HEK293 (cell line): ENCODE data around the gene UGT1A6.

Source experiments
- CTCF ChIA-PET: fragments of 350-600 bp; formaldehyde crosslinking; extraction: SDS; loops from one replicate; lab custom pipeline; 2021; ENCODE audit warnings: antibody characterized with exemption; lab: Yijun Ruan, JAX
- POLR2A ChIA-PET: fragments of 300-600 bp; formaldehyde crosslinking; extraction: SDS; loops from one replicate; lab custom pipeline; 2020; ENCODE audit warnings: antibody characterized with exemption, inconsistent platforms; lab: Yijun Ruan, JAX
- H3K27ac ChIP-seq: fragments of 200-500 bp; sonication (Bioruptor generic); 2 replicates; pipeline ENCODE4 v1.5.1; 2014; ENCODE audit warnings: low read depth, low read length, control low read depth, inconsistent platforms; ENCODE audit errors: extremely low read depth
- H3K36me3 ChIP-seq, 2 experiments: fragments of 200-500 bp in 1 of 2; sonication (Bioruptor generic) in 1 of 2; 1 replicate in 1 of 2; 2 replicates in 1 of 2; pipeline ENCODE4 v1.5.1; 2014 to 2017; ENCODE audit warnings: inconsistent platforms in 2 of 2, low read length in 2 of 2; ENCODE audit not compliant: control insufficient read depth in 2 of 2, insufficient read depth in 1 of 2
- H3K4me1 ChIP-seq: fragments of 200-500 bp; sonication (Bioruptor generic); 2 replicates; pipeline ENCODE4 v1.5.1; 2014; ENCODE audit warnings: mild to moderate bottlenecking, low read length, inconsistent platforms; ENCODE audit not compliant: control insufficient read depth, insufficient read depth
- H3K4me3 ChIP-seq: 2 replicates; pipeline ENCODE4 v1.5.1; 2011; ENCODE audit warnings: low read depth, mild to moderate bottlenecking, control low read depth, low read length, moderate library complexity
- H3K9me3 ChIP-seq: fragments of 200-500 bp; sonication (Bioruptor generic); 2 replicates; pipeline ENCODE4 v1.5.1; 2014; ENCODE audit warnings: low read depth, low read length, inconsistent platforms; ENCODE audit not compliant: control insufficient read depth, insufficient read depth
- GLIS2 ChIP-seq: fragments of 450-650 bp; formaldehyde crosslinking; IDR thresholded peaks from 2 replicates; pipeline ENCODE4 v1.5.1; 2016; ENCODE audit warnings: missing biosample characterization, missing genetic modification characterization
- HIC1 ChIP-seq: fragments of 450-650 bp; formaldehyde crosslinking; IDR thresholded peaks from 2 replicates; pipeline ENCODE4 v1.5.1; 2016; ENCODE audit warnings: missing biosample characterization, missing genetic modification characterization
- IKZF3 ChIP-seq: fragments of 450-650 bp; IDR thresholded peaks from 2 replicates; pipeline ENCODE4 v1.5.0; 2018; ENCODE audit warnings: missing biosample characterization, mild to moderate bottlenecking, missing genetic modification characterization, moderate library complexity
- INSM2 ChIP-seq: fragments of 450-650 bp; formaldehyde crosslinking; IDR thresholded peaks from 2 replicates; pipeline ENCODE4 v1.5.1; 2016; ENCODE audit warnings: missing biosample characterization, missing genetic modification characterization
- KLF10 ChIP-seq: fragments of 450-650 bp; IDR thresholded peaks from 2 replicates; pipeline ENCODE4 v1.5.1; 2018; ENCODE audit warnings: missing biosample characterization, mild to moderate bottlenecking, missing genetic modification characterization
- KLF16 ChIP-seq: fragments of 450-650 bp; formaldehyde crosslinking; IDR thresholded peaks from 2 replicates; pipeline ENCODE4 v1.5.1; 2017; ENCODE audit warnings: missing biosample characterization, missing genetic modification characterization
- TSHZ1 ChIP-seq: fragments of 450-650 bp; formaldehyde crosslinking; IDR thresholded peaks from 2 replicates; pipeline ENCODE4 v1.5.1; 2016; ENCODE audit warnings: missing biosample characterization, missing genetic modification characterization, borderline replicate concordance
- ZBTB48 ChIP-seq: fragments of 450-650 bp; formaldehyde crosslinking; IDR thresholded peaks from 2 replicates; pipeline ENCODE4 v1.5.1; 2016; ENCODE audit warnings: missing biosample characterization, missing genetic modification characterization
- ZEB2 ChIP-seq: fragments of 450-650 bp; formaldehyde crosslinking; IDR thresholded peaks from 2 replicates; pipeline ENCODE4 v1.5.1; 2016; ENCODE audit warnings: missing biosample characterization, missing genetic modification characterization
- ZNF121 ChIP-seq: fragments of 450-650 bp; formaldehyde crosslinking; IDR thresholded peaks from 2 replicates; pipeline ENCODE4 v1.5.1; 2016; ENCODE audit warnings: missing biosample characterization, missing genetic modification characterization
- ZNF223 ChIP-seq: fragments of 450-650 bp; formaldehyde crosslinking; IDR thresholded peaks from 2 replicates; pipeline ENCODE4 v1.5.1; 2016; ENCODE audit warnings: missing biosample characterization, missing genetic modification characterization
- ZNF23 ChIP-seq: fragments of 450-650 bp; formaldehyde crosslinking; IDR thresholded peaks from 2 replicates; pipeline ENCODE4 v1.5.1; 2016; ENCODE audit warnings: missing biosample characterization, missing genetic modification characterization, borderline replicate concordance
- ZNF37A ChIP-seq: fragments of 450-650 bp; IDR thresholded peaks from 2 replicates; pipeline ENCODE4 v1.5.1; 2018; ENCODE audit warnings: missing biosample characterization, missing genetic modification characterization
- ZNF747 ChIP-seq: fragments of 450-650 bp; formaldehyde crosslinking; IDR thresholded peaks from 2 replicates; pipeline ENCODE4 v1.5.1; 2016; ENCODE audit warnings: missing biosample characterization, missing genetic modification characterization
- ZNF777 ChIP-seq: fragments of 450-650 bp; formaldehyde crosslinking; IDR thresholded peaks from 2 replicates; pipeline ENCODE4 v1.5.1; 2017; ENCODE audit warnings: missing biosample characterization, missing genetic modification characterization, borderline replicate concordance
- ZXDB ChIP-seq: fragments of 450-650 bp; formaldehyde crosslinking; IDR thresholded peaks from 2 replicates; pipeline ENCODE4 v1.5.1; 2016; ENCODE audit warnings: missing biosample characterization, missing genetic modification characterization
- TF ChIP-seq, protein P1 (sequence below): fragments of 450-650 bp; formaldehyde crosslinking; IDR thresholded peaks from 2 replicates; pipeline ENCODE4 v1.5.1; 2016; ENCODE audit warnings: missing biosample characterization, missing genetic modification characterization
- TF ChIP-seq, protein P2 (sequence below): sonication (generic); formaldehyde crosslinking; IDR thresholded peaks from 2 replicates; pipeline ENCODE4 v1.8.1; 2022; ENCODE audit warnings: mild to moderate bottlenecking, moderate library complexity, missing genetic modification reagents
- TF ChIP-seq, protein P3 (sequence below): fragments of 450-650 bp; formaldehyde crosslinking; IDR thresholded peaks from 2 replicates; pipeline ENCODE4 v1.5.1; 2017; ENCODE audit warnings: missing biosample characterization, mild to moderate bottlenecking, missing genetic modification characterization, moderate library complexity

Gene UGT1A6

DNA sequence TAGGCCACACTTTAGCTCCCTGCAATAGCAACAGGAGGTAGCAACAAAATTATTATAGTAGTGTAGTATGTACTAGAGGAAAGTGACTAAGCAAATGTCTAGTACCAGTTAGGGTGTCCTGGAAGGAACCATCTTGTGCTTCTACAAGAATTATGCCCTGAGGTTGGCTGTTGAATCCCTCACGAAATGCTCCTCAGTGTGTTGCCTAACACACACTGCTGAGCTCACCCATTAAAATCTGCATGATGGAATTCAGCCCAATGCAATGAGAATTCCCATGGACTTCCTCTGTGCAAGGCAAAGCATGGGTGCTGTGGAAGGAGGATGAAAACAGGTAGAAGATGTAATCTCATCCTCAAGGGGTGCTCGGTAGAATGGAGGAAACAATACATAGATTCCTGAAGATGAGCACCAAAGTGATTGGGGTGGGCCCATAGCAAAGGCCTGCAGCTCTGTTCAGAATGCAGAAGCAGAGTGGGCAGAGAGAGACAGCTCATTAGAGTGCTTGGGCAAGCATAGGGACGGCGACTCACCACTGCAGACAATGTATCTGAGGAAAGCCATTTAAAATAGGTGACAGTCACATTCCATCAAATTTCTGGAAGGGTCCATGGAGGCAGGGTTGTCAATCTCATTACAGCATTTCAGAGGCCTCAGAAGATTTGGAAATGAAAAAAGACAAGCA is 12.2 kb upstream of the UGT1A6 start:
- no peak overlapping the region for H3K27ac ChIP-seq
- CTCF ChIA-PET, result no interaction called here
- no peak overlapping the region for H3K4me3 ChIP-seq
- H3K4me1 ChIP-seq, result no peaks in the 10 kb centered on the region
- no peaks in the 10 kb centered on the region for H3K9me3 ChIP-seq
- H3K36me3 ChIP-seq, result no peaks in the 10 kb centered on the region
- TF ChIP-seq KLF10 (tag by site-specific recombination) (no peak), ZXDB (tag by site-specific recombination) (no peak), ZNF747 (tag by site-specific recombination) (no peak)
- TF ChIP-seq, protein P1, sequence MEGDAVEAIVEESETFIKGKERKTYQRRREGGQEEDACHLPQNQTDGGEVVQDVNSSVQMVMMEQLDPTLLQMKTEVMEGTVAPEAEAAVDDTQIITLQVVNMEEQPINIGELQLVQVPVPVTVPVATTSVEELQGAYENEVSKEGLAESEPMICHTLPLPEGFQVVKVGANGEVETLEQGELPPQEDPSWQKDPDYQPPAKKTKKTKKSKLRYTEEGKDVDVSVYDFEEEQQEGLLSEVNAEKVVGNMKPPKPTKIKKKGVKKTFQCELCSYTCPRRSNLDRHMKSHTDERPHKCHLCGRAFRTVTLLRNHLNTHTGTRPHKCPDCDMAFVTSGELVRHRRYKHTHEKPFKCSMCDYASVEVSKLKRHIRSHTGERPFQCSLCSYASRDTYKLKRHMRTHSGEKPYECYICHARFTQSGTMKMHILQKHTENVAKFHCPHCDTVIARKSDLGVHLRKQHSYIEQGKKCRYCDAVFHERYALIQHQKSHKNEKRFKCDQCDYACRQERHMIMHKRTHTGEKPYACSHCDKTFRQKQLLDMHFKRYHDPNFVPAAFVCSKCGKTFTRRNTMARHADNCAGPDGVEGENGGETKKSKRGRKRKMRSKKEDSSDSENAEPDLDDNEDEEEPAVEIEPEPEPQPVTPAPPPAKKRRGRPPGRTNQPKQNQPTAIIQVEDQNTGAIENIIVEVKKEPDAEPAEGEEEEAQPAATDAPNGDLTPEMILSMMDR (tag by site-specific recombination), result no peak
- POLR2A ChIA-PET, result no interaction called here

GRCh38 chr2:233681521-233682099 is 11.1 kb upstream of the UGT1A6 start, which contains the start of gene UGT1A7:
Gene UGT1A7 (plus strand): TSS chr2:233681901. CDS start chr2:233681938, 37 bp downstream.
- CTCF ChIA-PET, result interaction anchor here (0.6 kb wide), 1 partner anchor 43 kb away, joined by 4 read pairs; no protein-coding TSS in a partner anchor
- POLR2A ChIA-PET, result no interaction called here

DNA sequence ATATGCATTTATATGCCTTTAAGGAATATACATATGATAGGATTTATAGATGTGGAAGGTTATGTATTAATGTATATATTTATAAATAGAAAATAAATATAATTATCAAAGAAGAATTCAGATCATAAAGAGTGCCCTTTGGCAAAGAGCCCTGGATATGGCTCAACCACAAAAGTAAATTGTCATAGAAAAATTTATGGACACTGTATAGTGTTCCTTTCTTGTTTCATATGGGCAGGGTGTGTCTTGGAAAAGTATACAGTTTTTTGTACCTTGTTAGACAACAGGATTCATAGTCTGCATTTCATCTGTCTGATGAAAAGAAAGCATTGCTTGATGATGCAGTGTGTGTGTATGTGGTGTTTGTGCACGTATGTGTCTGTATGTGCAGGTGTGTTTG is 8.1 kb upstream of the UGT1A6 start:
- Histone ChIP-seq H3K36me3 (no peaks in the 10 kb centered on the region), H3K4me1 (no peaks in the 10 kb centered on the region), H3K27ac (no peak overlapping the region), H3K9me3 (no peaks in the 10 kb centered on the region), H3K4me3 (no peak overlapping the region)
- ChIA-PET POLR2A (no interaction called here), CTCF (no interaction called here)
- TF ChIP-seq TSHZ1 (tag by site-specific recombination), result no peak
- TF ChIP-seq ZNF223 (tag by site-specific recombination), result no peak
- TF ChIP-seq ZEB2 (tag by site-specific recombination), result no peak
- no peak for TF ChIP-seq ZNF37A (tag by site-specific recombination)
- no peak for TF ChIP-seq HIC1 (tag by site-specific recombination)
- TF ChIP-seq ZBTB48 (tag by site-specific recombination), result no peak

More at GRCh38 chr2:233681521-233682099, 11.1 kb upstream of the UGT1A6 start, which contains the start of gene UGT1A7:
- TF ChIP-seq, protein P2, sequence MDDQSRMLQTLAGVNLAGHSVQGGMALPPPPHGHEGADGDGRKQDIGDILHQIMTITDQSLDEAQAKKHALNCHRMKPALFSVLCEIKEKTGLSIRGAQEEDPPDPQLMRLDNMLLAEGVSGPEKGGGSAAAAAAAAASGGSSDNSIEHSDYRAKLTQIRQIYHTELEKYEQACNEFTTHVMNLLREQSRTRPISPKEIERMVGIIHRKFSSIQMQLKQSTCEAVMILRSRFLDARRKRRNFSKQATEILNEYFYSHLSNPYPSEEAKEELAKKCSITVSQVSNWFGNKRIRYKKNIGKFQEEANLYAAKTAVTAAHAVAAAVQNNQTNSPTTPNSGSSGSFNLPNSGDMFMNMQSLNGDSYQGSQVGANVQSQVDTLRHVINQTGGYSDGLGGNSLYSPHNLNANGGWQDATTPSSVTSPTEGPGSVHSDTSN, result no peak
- TF ChIP-seq INSM2 (tag by site-specific recombination) (no peak), ZNF777 (tag by site-specific recombination) (no peak), ZNF121 (tag by site-specific recombination) (no peak), GLIS2 (tag by site-specific recombination) (no peak), ZNF23 (tag by site-specific recombination) (no peak), KLF16 (tag by site-specific recombination) (no peak), IKZF3 (tag by site-specific recombination) (no peak)
- TF ChIP-seq, protein P3, sequence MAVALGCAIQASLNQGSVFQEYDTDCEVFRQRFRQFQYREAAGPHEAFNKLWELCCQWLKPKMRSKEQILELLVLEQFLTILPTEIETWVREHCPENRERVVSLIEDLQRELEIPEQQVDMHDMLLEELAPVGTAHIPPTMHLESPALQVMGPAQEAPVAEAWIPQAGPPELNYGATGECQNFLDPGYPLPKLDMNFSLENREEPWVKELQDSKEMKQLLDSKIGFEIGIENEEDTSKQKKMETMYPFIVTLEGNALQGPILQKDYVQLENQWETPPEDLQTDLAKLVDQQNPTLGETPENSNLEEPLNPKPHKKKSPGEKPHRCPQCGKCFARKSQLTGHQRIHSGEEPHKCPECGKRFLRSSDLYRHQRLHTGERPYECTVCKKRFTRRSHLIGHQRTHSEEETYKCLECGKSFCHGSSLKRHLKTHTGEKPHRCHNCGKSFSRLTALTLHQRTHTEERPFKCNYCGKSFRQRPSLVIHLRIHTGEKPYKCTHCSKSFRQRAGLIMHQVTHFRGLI (tag by site-specific recombination), result no peak
- Histone ChIP-seq H3K36me3 (no peaks in the 10 kb centered on the region), H3K27ac (no peak within 1 kb of the TSS), H3K4me1 (no peaks in the 10 kb centered on the region), H3K9me3 (no peaks in the 10 kb centered on the region), H3K4me3 (no peak within 1 kb of the TSS)
